LNCaP clone FGC (cell line): ENCODE measurements around the gene FABP6.

Experiments
- DNase-seq: peaks from one replicate; pipeline ENCODE4 v3.0.0-alpha.2; 2011; ENCODE audit warnings: low read depth
- H3K4me3 ChIP-seq: 2 replicates; pipeline ENCODE4 v1.5.1; 2011; ENCODE audit warnings: mild to moderate bottlenecking, low read depth, low read length, control low read depth
- CTCF ChIP-seq: IDR thresholded peaks from 2 replicates; pipeline ENCODE4 v1.5.1; 2012; ENCODE audit warnings: mild to moderate bottlenecking; ENCODE audit not compliant: control insufficient read depth, insufficient read depth; ENCODE audit errors: extremely low read depth

FABP6 gene

DNA sequence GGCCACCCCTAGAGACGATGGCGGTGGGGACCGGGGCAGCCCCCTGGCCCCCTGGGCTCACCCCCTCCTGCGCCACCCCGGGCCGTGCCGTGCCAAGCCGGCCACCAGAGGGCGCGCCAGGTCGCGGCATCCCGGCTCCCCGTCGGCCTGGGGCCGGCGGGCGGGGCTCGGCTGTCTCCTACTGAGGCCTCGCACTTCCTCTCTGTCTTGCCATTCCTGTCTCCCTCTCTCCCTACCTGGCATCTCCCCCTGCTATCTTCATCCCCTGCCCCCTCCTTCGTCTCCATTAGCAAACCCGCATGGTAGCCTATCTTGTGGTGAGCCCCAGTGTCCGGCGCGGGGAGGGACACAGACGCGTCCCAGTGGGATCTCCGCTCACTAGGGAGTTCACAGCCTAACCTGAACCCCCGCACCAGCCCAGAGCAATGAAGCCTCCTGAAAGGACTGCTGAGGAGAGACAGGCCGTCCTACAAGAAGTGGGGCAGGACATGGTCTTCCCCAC lies 29.8 kb upstream of the FABP6 start:
- peak; percentile 95 for TF ChIP-seq CTCF
- DNase-seq = no peak
- no peak overlapping the region for H3K4me3 ChIP-seq

- no peak for DNase-seq
- H3K4me3 ChIP-seq = no peak overlapping the region
- no peak for TF ChIP-seq CTCF
These were observed 22.2 kb upstream of the FABP6 start for GRCh38 chr5:160207061-160207460.

GRCh38 chr5:160209917-160210316 lies 19.4 kb upstream of the FABP6 start:
- no peak overlapping the region for H3K4me3 ChIP-seq
- no peak for TF ChIP-seq CTCF
- DNase-seq = peak; percentile 50

- no peak for DNase-seq
- no peak overlapping the region for H3K4me3 ChIP-seq
- no peak for TF ChIP-seq CTCF
These were observed 18.7 kb upstream of the FABP6 start for GRCh38 chr5:160210606-160211005.

GRCh38 chr5:160211352-160211751 lies 18.0 kb upstream of the FABP6 start:
- no peak for TF ChIP-seq CTCF
- H3K4me3 ChIP-seq = no peak overlapping the region
- no peak for DNase-seq

- H3K4me3 ChIP-seq = no peak overlapping the region
- no peak for DNase-seq
- TF ChIP-seq CTCF = no peak
These were observed 15.8 kb upstream of the FABP6 start for GRCh38 chr5:160213537-160213936.

GRCh38 chr5:160219356-160219755 lies 9.9 kb upstream of the FABP6 start:
- no peak overlapping the region for H3K4me3 ChIP-seq
- no peak for TF ChIP-seq CTCF
- no peak for DNase-seq
